GM20000 (cell line): ENCODE data around the gene DNTTIP2.

ENCODE experiments used
- DNase-seq: peaks from one replicate; pipeline ENCODE4 v3.0.0; 2012; ENCODE audit warnings: low spot score
- TF ChIP-seq, protein P1 (sequence below): IDR thresholded peaks from 2 replicates; pipeline ENCODE4 v1.5.1; 2012; ENCODE audit warnings: mild to moderate bottlenecking, control low read depth; ENCODE audit errors: extremely low read depth, missing control alignments

DNTTIP2 gene

DNA sequence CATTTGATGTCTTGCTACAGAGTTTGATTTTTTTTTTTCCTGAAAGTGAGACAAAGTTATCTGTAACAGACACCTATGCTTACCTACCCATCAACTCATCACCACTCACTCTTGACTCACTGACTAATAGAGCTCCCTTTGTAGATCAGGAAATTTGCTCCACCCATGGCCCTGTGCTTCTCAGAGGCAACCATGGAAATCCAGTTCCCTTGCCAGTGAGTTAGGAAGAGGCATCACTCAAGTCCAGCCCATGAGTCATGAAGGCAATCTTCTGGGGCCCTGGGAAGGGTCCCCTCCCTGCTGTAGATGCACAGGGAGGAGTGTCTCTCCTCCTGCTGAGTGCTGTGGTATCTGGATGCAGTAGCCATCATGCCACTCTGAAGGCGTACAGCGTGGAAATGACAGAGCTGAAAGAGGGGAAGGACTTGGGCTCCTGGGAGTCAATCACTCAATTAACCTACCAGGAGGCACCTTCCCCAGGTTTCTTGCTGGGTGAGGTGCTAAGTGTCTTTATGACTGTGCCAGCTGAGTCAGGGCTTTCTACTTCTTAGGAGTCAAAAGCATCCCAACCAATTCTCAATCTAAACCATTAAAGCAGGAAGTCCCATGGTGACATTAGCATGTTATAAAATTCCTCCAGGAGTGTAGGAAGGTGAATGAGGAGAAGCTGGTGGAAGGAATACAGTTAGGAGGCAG lies 56.1 kb downstream of the DNTTIP2 start:
- TF ChIP-seq, protein P1, sequence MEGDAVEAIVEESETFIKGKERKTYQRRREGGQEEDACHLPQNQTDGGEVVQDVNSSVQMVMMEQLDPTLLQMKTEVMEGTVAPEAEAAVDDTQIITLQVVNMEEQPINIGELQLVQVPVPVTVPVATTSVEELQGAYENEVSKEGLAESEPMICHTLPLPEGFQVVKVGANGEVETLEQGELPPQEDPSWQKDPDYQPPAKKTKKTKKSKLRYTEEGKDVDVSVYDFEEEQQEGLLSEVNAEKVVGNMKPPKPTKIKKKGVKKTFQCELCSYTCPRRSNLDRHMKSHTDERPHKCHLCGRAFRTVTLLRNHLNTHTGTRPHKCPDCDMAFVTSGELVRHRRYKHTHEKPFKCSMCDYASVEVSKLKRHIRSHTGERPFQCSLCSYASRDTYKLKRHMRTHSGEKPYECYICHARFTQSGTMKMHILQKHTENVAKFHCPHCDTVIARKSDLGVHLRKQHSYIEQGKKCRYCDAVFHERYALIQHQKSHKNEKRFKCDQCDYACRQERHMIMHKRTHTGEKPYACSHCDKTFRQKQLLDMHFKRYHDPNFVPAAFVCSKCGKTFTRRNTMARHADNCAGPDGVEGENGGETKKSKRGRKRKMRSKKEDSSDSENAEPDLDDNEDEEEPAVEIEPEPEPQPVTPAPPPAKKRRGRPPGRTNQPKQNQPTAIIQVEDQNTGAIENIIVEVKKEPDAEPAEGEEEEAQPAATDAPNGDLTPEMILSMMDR = no peak
- no peak for DNase-seq

- TF ChIP-seq, protein P1 = no peak
- no peak for DNase-seq
Observed at GRCh38 chr1:93821423-93822144, 57.4 kb downstream of the DNTTIP2 start.

DNA sequence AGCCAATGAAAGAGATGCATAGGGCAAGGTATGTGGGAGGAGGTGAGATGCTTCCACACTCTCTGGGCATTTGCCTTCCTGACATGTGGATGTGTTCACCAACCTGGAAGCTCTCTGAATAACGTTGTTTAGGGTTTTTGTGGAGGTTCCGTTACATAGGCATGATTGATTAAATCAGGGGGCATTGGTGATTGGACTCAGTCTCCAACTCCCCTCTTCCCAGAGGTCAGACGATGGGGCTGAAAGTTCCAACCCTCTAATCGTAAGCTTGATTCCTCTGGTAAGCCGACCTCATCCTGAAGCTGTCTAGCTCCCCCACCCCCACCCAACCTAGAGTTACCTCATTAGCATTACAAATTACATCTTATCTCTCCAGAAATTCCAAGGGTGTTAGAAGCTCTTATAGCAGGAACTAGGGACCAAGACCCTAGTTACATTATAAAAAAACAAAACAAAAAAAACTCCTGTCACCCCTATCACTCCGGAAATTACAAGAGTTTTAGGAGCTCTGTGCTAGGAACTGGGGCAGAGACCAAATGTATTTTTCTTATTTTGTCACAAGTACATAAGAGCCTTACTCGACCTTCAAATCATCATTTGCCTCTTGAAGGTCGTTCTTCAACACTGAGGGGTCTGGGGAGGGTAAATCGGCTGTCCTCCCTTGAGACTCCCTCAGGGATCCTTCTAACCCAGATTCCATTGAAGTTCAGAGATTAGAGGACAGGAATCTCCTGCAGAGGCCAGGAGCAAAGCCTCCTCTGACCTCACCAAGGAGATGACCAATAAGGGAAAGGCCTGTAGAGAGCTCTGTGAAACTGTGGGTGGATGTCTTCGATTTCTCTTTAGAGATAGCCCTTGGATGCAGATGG lies 58.2 kb downstream of the DNTTIP2 start:
- DNase-seq = no peak
- TF ChIP-seq, protein P1 = no peak

DNA sequence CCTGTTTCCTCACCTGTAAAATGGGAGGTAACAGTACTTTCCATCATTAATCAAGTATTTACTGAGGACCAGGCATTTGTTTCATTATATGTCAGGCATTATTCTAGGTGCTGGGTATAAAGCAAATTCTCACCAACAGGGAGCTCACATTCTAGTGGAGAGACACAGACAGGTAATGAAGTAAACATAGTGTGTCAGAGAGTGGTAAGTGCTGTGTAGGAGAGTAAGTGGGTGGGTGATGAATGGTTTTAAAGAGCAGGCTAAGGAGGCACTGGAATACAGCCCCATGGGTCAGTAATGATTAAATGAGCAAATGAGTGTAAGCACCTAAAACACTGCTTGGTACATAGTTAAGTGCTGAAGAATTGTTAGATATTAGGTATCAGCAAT lies 60.4 kb downstream of the DNTTIP2 start:
- DNase-seq = no peak
- TF ChIP-seq, protein P1 = no peak

DNA sequence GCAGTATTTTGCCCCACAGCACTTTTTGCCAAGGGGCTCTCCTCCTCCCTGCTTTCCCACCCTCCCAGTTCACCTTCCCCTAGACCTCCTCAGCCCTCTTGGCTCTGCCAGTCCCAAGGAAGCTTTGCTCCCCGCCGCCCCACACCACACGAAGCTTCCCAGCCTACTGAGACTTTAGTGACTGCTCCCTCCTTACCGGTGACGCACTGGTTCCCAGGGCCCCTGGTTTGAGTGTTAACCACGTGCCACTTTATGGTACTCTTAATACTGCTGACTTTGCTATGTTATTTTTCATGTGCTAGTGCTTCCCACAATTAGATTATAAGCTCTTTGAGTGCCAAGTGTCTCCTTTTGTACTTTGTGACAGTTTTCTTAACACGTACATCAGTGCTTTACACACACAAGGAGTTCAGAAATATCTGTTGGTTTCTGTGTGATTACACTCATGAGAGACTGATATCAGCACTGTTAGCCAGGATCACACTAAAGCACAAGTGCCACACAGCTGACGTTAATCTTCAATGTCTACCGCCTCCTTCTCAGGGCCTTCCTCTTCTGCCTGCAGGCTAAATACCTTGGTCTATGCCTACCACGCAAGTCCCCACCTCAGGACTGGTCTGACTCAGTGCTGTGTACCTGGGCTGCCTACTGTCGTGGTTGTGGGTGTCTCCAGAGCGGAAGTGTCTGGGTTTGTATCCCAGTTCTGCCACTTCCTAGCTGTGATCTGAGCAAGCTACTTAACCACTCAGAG lies 61.0 kb downstream of the DNTTIP2 start:
- no peak for DNase-seq
- TF ChIP-seq, protein P1 = no peak

GRCh38 chr1:93816970-93817678 lies 61.9 kb downstream of the DNTTIP2 start:
- TF ChIP-seq, protein P1 = no peak
- no peak for DNase-seq
